Spleen (tissue), 11 donors: ENCODE measurements around the gene ATP4A. TPM values are rescaled to one million over a fixed set of nuclear protein-coding genes. Genes with fewer than 3 reads are reported as not detected.
A peak's percentile ranks its signal among the peaks of the same experiment; 100 is the strongest.

Source experiments
- DNase-seq: peaks from one replicate; pipeline ENCODE4 v3.0.0-alpha.2; 2020
- H3K27ac ChIP-seq, 8 donors: fragments of 200-600 bp; sonication (generic) in 7 of 8; 1 replicate in 4 of 8; 2 replicates in 4 of 8; pipeline versions ENCODE4 v1.5.0 to v1.8.0; 2016 to 2021; ENCODE audit warnings: inconsistent platforms in 4 of 8, mild to moderate bottlenecking in 4 of 8, moderate library complexity in 1 of 8
- H3K27me3 ChIP-seq, 7 donors: fragments of 200-600 bp; sonication (generic) in 6 of 7; replicated peaks in 1 of 7; 1 replicate in 4 of 7; 2 replicates in 3 of 7; pipeline versions ENCODE4 v1.5.0 to v1.8.0; 2016 to 2021; ENCODE audit warnings: inconsistent platforms in 3 of 7, mild to moderate bottlenecking in 1 of 7
- H3K36me3 ChIP-seq, 6 donors: fragments of 200-600 bp; sonication (generic) in 5 of 6; 1 replicate in 4 of 6; 2 replicates in 2 of 6; pipeline versions ENCODE4 v1.5.0 to v1.8.0; 2016 to 2021; ENCODE audit warnings: inconsistent platforms in 2 of 6
- H3K4me1 ChIP-seq, 6 donors: fragments of 200-600 bp; sonication (generic) in 5 of 6; 1 replicate in 3 of 6; 2 replicates in 3 of 6; pipeline versions ENCODE4 v1.5.0 to v1.8.0; 2016 to 2021; ENCODE audit warnings: inconsistent platforms in 3 of 6
- H3K4me3 ChIP-seq, 8 donors: fragments of 200-600 bp; sonication (generic) in 7 of 8; 1 replicate in 4 of 8; 2 replicates in 4 of 8; pipeline versions ENCODE4 v1.5.0 to v1.8.0; 2016 to 2021; ENCODE audit warnings: inconsistent platforms in 4 of 8, mild to moderate bottlenecking in 4 of 8, moderate library complexity in 2 of 8
- H3K9me3 ChIP-seq, 8 donors: fragments of 200-600 bp; sonication (generic) in 7 of 8; 1 replicate in 4 of 8; 2 replicates in 4 of 8; pipeline versions ENCODE4 v1.5.0 to v1.8.0; 2016 to 2021; ENCODE audit warnings: inconsistent platforms in 4 of 8
- POLR2A ChIP-seq, 3 donors: fragments of 450-650 bp; IDR thresholded peaks; one replicate each; pipeline ENCODE4 v1.5.1; 2017; ENCODE audit warnings: antibody characterized with exemption in 3 of 3, mild to moderate bottlenecking in 1 of 3
- POLR2AphosphoS5 ChIP-seq, 3 donors: sonication (generic); formaldehyde crosslinking; IDR thresholded peaks; one replicate each; pipeline ENCODE4 v1.5.1; 2017; ENCODE audit warnings: antibody characterized with exemption in 3 of 3
- WGBS, 5 donors: extraction: QIAGEN DNeasy Blood & Tissue Kit in 3 of 5; methylation state at CpG; one replicate each; pipeline versions ENCODE4 v1.1.5 to v1.1.7; 2013 to 2018; 5-methylcytosine and 5-hydroxymethylcytosine counted together
- intact Hi-C: fragments of 100-400 bp; cut with DNase I; formaldehyde crosslinking; loops from one replicate; pipeline ENCODE4 v1.15.0; 2023; ENCODE audit warnings: low total_unique reads
- polyA plus RNA-seq, 3 donors: library from polyadenylated mRNA; stranded (reverse); fragments of 200-250 nt; gene quantifications; one replicate each; pipeline ENCODE4 v1.2.1, GENCODE V29; 2013
- total RNA-seq, 7 donors: library from RNA; depleted of rRNA in 3 of 7; stranded (reverse); fragments of >200 nt in 3 of 7; fragmentation: NEBNext Ultra II Directional in 4 of 7; extraction: Animal tissue kit (Norgen Biotek cat#: 25700) in 4 of 7; gene quantifications; one replicate each; pipeline versions ENCODE4 v1.1.0 to v1.2.1, GENCODE V29; 2016 to 2021
- TF ChIP-seq, protein P1 (sequence below), 11 experiments: fragments of 200-600 bp in 7 of 11; fragments of 450-650 bp in 4 of 11; sonication (generic) in 4 of 11; IDR thresholded peaks in 8 of 11; conservative IDR thresholded peaks in 3 of 11; 1 replicate in 7 of 11; 2 replicates in 4 of 11; pipeline versions ENCODE4 v1.4.0 to v1.8.0; 2016 to 2021; ENCODE audit warnings: antibody characterized with exemption in 11 of 11, inconsistent platforms in 4 of 11, mild to moderate bottlenecking in 1 of 11
- donor health status: healthy with polysubstance abuse.
- donor health status: DM: no; HTN: no; CAD: no; lungs with moderate emphysema.
- donor health status: DM: no; HTN: no; CAD: no.
- donor health status: Bipolar disorder and iron deficiency.
- donor health status: healthy.
- donor health status: DM: no; HTN: no; CAD: no.
- donor health status: DM: yes; HTN: yes; CAD: no.

Gene ATP4A
- total and polyA plus RNA-seq, 10 donors: not detected

DNA sequence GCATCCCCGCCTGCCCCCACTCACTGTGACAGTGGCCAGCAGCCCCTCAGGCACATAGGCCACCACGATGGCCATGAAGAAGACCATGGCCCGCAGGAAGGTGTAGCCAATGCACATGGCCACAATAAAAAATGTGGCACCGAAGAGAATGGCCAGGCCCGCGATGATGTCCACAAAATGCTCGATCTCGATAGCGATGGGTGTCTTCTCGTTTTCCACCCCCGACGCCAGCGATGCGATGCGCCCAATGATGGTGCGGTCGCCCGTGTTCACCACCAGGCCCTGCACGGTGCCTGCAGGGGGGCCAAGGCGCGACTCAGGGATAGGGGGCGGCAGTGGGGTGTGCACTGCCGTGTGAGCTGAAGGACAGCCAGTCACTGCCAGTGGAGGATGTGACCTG is 3.7 kb downstream of the ATP4A start:
- peak; percentile 33 for DNase-seq
- intact Hi-C loops: loop anchor here (10.0 kb wide), 1 partner anchor 155 kb away; the partner anchor contains the start of gene KMT2B
- TF ChIP-seq POLR2AphosphoS5 (IDR thresholded peaks at IDR 0.05) (no peak), POLR2A (IDR thresholded peaks at IDR 0.05) (no peak)
- TF ChIP-seq, protein P1, sequence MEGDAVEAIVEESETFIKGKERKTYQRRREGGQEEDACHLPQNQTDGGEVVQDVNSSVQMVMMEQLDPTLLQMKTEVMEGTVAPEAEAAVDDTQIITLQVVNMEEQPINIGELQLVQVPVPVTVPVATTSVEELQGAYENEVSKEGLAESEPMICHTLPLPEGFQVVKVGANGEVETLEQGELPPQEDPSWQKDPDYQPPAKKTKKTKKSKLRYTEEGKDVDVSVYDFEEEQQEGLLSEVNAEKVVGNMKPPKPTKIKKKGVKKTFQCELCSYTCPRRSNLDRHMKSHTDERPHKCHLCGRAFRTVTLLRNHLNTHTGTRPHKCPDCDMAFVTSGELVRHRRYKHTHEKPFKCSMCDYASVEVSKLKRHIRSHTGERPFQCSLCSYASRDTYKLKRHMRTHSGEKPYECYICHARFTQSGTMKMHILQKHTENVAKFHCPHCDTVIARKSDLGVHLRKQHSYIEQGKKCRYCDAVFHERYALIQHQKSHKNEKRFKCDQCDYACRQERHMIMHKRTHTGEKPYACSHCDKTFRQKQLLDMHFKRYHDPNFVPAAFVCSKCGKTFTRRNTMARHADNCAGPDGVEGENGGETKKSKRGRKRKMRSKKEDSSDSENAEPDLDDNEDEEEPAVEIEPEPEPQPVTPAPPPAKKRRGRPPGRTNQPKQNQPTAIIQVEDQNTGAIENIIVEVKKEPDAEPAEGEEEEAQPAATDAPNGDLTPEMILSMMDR (IDR thresholded peaks at IDR 0.05 in 8 of 11, conservative IDR thresholded peaks at IDR 0.05 in 3 of 11): no peak
- Histone ChIP-seq H3K9me3 (no peaks in the 10 kb centered on the region), H3K4me1 (peaks cover 5 to 23% (median 16%) of the 10 kb centered on the region in 6 donors), H3K27ac (no peak overlapping the region), H3K27me3 (peaks cover 0 to 84% (median 33%) of the 10 kb centered on the region in 7 donors), H3K4me3 (no peak overlapping the region), H3K36me3 (no peaks in the 10 kb centered on the region)
- 86 to 92% (median 89%) methylated on average over 23 of the region's 23 CpGs for WGBS, 5 donors

DNA sequence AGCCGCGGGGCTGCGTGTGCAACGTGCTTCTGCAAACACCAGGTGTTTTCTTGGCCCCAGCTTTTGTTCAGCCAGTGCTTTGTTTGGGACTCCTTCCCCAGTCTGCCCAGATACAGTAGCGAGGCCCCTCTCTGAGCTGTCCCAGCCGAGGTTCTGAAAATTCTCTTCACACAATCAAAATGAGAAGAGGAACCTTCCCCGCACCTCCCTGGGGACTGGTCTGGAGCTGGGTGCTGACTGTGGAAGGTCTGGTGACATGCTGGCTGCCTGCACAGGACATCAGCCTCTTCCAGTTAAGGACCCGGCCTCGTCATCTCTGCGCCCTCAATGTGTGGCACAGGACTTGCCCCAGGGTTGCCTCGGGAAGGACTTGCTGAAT is 4.2 kb downstream of the ATP4A start:
- 60 to 70% (median 66%) methylated on average over 11 of the region's 11 CpGs for WGBS, 5 donors
- Histone ChIP-seq H3K9me3 (no peaks in the 10 kb centered on the region), H3K4me3 (no peak overlapping the region), H3K36me3 (no peaks in the 10 kb centered on the region), H3K27ac (no peak overlapping the region), H3K4me1 (peaks cover 5 to 23% (median 16%) of the 10 kb centered on the region in 6 donors), H3K27me3 (peaks cover 0 to 79% (median 29%) of the 10 kb centered on the region in 7 donors)
- intact Hi-C loops: loop anchor here (10.0 kb wide), 1 partner anchor 156 kb away; the partner anchor contains the start of gene KMT2B
- peak; percentile 69 for DNase-seq
- TF ChIP-seq, protein P1 (IDR thresholded peaks at IDR 0.05 in 8 of 11, conservative IDR thresholded peaks at IDR 0.05 in 3 of 11): no peak
- TF ChIP-seq POLR2A (IDR thresholded peaks at IDR 0.05) (no peak), POLR2AphosphoS5 (IDR thresholded peaks at IDR 0.05) (no peak)

DNA sequence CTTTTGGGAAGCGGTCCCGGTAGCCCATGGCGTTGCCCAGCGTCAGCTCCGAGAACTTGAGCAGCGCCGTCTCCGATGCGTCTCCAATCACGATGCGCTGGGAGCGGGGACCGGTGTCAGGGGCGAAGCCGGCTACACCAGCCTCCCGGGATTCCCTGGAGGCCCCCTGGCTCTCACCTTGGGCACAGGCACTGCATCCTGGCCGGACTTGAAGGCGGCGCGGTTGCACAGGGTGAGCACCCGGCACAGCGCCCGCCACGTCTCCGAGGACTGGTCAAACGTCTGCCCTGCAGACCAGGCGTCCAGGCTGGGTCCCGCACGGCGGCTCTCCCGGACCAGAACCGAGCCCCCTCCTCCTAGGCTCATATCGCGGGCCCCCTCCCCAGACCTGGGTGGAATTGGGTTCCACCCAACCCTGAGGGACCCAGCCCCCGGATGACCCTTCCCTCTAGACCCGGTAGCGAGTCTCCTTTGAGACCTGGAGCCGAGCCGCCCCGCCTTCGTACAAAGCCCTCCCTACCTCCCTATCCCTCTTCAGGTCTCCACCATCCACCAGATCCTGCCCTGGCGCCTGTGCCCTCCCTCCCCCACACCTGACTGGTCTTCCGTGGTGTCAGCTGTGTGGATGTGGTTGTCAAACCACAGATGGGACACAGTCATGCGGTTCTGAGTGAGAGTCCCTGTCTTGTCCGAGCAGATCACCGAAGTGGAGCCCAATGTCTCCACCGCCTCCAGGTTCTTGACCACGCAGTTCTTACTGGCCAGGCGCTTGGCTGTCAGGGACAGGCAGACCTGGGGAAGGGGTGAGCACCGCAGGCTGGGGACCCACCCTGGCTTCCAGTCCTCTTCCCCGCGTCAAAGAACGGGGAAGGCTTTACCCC is 4.8 kb downstream of the ATP4A start:
- Histone ChIP-seq H3K9me3 (no peaks in the 10 kb centered on the region), H3K4me3 (peak overlapping the region; percentile 10 to 67 (median 28)), H3K4me1 (peaks cover 5 to 23% (median 16%) of the 10 kb centered on the region in 6 donors), H3K27ac (no peak overlapping the region), H3K27me3 (peaks cover 0 to 75% (median 29%) of the 10 kb centered on the region in 7 donors), H3K36me3 (no peaks in the 10 kb centered on the region)
- no peak for TF ChIP-seq POLR2A (IDR thresholded peaks at IDR 0.05)
- TF ChIP-seq POLR2AphosphoS5 (IDR thresholded peaks at IDR 0.05): no peak
- TF ChIP-seq, protein P1 (IDR thresholded peaks at IDR 0.05 in 8 of 11, conservative IDR thresholded peaks at IDR 0.05 in 3 of 11): no peak
- peak; percentile 67 for DNase-seq
- intact Hi-C loops: loop anchor here (10.0 kb wide), 1 partner anchor 156 kb away; the partner anchor contains the start of gene KMT2B
- WGBS, 5 donors: 35 to 40% (median 36%) methylated on average over 21 to 53 of the region's 53 CpGs
